ENCODE data around the gene SAE1.
A peak's percentile ranks its signal among the peaks of the same experiment; 100 is the strongest.

The SAE1 gene

DNA sequence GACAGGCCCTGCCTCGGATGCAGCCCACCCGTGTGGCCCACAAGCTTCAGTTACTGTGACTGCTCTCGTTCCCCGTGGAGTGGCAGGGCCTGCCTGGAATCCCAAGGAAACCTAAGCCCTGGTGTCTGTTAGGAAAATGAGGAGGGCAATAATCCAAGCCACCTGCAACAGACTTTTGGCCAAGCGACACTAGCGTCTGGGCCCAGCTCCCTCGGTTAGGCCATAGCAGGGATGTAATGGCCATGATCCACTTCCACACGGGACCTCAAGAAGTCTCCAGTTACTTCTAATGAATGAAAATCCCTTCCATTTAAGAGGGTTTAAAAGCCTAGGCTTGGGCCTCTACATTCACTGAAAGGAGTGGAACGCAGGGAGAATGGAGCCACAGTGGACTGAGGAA, 26.0 kb upstream of the SAE1 start:
- CTCF ChIA-PET: no interaction called here

DNA sequence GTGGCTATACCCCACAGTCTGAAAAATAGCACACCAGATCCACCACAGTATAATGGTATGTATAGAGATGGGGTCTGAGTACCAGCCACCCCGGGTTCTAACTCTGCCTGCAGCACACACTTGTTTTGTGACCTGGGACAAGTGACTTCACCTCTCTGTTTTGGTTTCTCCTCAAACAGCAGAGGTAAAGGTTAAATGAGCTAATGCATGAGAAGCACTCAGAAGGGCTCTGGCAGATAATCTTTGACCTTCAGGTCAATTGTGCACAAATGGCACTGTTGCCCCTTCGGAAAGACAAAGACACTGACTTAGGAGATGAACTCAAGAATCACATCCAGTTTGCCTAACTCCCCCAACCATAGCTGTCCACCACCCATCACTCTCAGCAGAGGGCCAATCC, 24.8 kb upstream of the SAE1 start:
- ChIA-PET POLR2A (interaction anchor here (0.6 kb wide), 1 partner anchor 318 kb away, joined by 3 read pairs; no protein-coding TSS in a partner anchor), CTCF (interaction anchor here (1.2 kb wide), 1 partner anchor 93 kb away, joined by 3 read pairs; no protein-coding TSS in a partner anchor)
- DNase-seq (ENCODE audit: extremely low spot score): no peak
- TF ChIP-seq FOXM1 (IDR thresholded peaks at IDR 0.05; ENCODE audit: borderline replicate concordance) (no peak), HDGF (IDR thresholded peaks at IDR 0.05; ENCODE audit: borderline replicate concordance) (no peak)

More for the DNA sequence above, 26.0 kb upstream of the SAE1 start:
- TF ChIP-seq FOXK2 (IDR thresholded peaks at IDR 0.05) (no peak), L3MBTL2 (conservative IDR thresholded peaks at IDR 0.05) (no peak), TARDBP (IDR thresholded peaks at IDR 0.05) (no peak), ZNF384 (IDR thresholded peaks at IDR 0.05) (no peak), BHLHE40 (IDR thresholded peaks at IDR 0.05; ENCODE audit: borderline replicate concordance) (no peak), SUZ12 (IDR thresholded peaks at IDR 0.05) (no peak), FOXM1 (IDR thresholded peaks at IDR 0.05; ENCODE audit: borderline replicate concordance) (no peak), HDGF (IDR thresholded peaks at IDR 0.05; ENCODE audit: borderline replicate concordance) (no peak), LEF1 (IDR thresholded peaks at IDR 0.05; ENCODE audit: borderline replicate concordance) (no peak), ARNT (IDR thresholded peaks at IDR 0.05) (no peak), CTBP1 (IDR thresholded peaks at IDR 0.05; ENCODE audit: borderline replicate concordance) (no peak), FOXA1 (IDR thresholded peaks at IDR 0.05) (no peak), ELF4 (IDR thresholded peaks at IDR 0.05) (no peak), NFRKB (IDR thresholded peaks at IDR 0.05) (no peak), SP1 (IDR thresholded peaks at IDR 0.05) (no peak)
- TF ChIP-seq, protein P1, sequence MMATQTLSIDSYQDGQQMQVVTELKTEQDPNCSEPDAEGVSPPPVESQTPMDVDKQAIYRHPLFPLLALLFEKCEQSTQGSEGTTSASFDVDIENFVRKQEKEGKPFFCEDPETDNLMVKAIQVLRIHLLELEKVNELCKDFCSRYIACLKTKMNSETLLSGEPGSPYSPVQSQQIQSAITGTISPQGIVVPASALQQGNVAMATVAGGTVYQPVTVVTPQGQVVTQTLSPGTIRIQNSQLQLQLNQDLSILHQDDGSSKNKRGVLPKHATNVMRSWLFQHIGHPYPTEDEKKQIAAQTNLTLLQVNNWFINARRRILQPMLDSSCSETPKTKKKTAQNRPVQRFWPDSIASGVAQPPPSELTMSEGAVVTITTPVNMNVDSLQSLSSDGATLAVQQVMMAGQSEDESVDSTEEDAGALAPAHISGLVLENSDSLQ (IDR thresholded peaks at IDR 0.05): no peak
- DNase-seq (ENCODE audit: extremely low spot score): no peak
- POLR2A ChIA-PET: interaction anchor here (1.1 kb wide), 1 partner anchor 8 kb away, joined by 8 read pairs; the partner anchor contains the start of gene ZC3H4

- POLR2A ChIA-PET: interaction anchor here (0.9 kb wide), 1 partner anchor 10 kb away, joined by 3 read pairs; no protein-coding TSS in a partner anchor
- CTCF ChIA-PET: interaction anchor here (1.2 kb wide), 1 partner anchor 94 kb away, joined by 3 read pairs; no protein-coding TSS in a partner anchor
- TF ChIP-seq NFRKB (IDR thresholded peaks at IDR 0.05) (no peak), BHLHE40 (IDR thresholded peaks at IDR 0.05; ENCODE audit: borderline replicate concordance) (no peak), SUZ12 (IDR thresholded peaks at IDR 0.05) (no peak), L3MBTL2 (conservative IDR thresholded peaks at IDR 0.05) (no peak), LEF1 (IDR thresholded peaks at IDR 0.05; ENCODE audit: borderline replicate concordance) (no peak), CTBP1 (IDR thresholded peaks at IDR 0.05; ENCODE audit: borderline replicate concordance) (no peak), ZNF384 (IDR thresholded peaks at IDR 0.05) (no peak), ARNT (IDR thresholded peaks at IDR 0.05) (no peak), FOXK2 (IDR thresholded peaks at IDR 0.05) (no peak)
- no peak for DNase-seq (ENCODE audit: extremely low spot score)
Measured at GRCh38 chr19:47106821-47107201, 23.8 kb upstream of the SAE1 start.

GRCh38 chr19:47107202-47107952, 23.3 kb upstream of the SAE1 start:
- no peak for DNase-seq (ENCODE audit: extremely low spot score)
- ChIA-PET POLR2A (interaction anchor here (0.9 kb wide), 1 partner anchor 11 kb away, joined by 3 read pairs; no protein-coding TSS in a partner anchor), CTCF (interaction anchor here (1.2 kb wide), 1 partner anchor 95 kb away, joined by 3 read pairs; no protein-coding TSS in a partner anchor)
- TF ChIP-seq SP1 (IDR thresholded peaks at IDR 0.05) (no peak), BHLHE40 (IDR thresholded peaks at IDR 0.05; ENCODE audit: borderline replicate concordance) (no peak), ARNT (IDR thresholded peaks at IDR 0.05) (no peak), FOXM1 (IDR thresholded peaks at IDR 0.05; ENCODE audit: borderline replicate concordance) (no peak), NFRKB (IDR thresholded peaks at IDR 0.05) (no peak), TARDBP (IDR thresholded peaks at IDR 0.05) (no peak), FOXK2 (IDR thresholded peaks at IDR 0.05) (no peak), ZNF384 (IDR thresholded peaks at IDR 0.05) (no peak), CTBP1 (IDR thresholded peaks at IDR 0.05; ENCODE audit: borderline replicate concordance) (no peak), HDGF (IDR thresholded peaks at IDR 0.05; ENCODE audit: borderline replicate concordance) (no peak), L3MBTL2 (conservative IDR thresholded peaks at IDR 0.05) (no peak), ELF4 (IDR thresholded peaks at IDR 0.05) (no peak), LEF1 (IDR thresholded peaks at IDR 0.05; ENCODE audit: borderline replicate concordance) (no peak)
- TF ChIP-seq, protein P1 (IDR thresholded peaks at IDR 0.05): no peak

DNA sequence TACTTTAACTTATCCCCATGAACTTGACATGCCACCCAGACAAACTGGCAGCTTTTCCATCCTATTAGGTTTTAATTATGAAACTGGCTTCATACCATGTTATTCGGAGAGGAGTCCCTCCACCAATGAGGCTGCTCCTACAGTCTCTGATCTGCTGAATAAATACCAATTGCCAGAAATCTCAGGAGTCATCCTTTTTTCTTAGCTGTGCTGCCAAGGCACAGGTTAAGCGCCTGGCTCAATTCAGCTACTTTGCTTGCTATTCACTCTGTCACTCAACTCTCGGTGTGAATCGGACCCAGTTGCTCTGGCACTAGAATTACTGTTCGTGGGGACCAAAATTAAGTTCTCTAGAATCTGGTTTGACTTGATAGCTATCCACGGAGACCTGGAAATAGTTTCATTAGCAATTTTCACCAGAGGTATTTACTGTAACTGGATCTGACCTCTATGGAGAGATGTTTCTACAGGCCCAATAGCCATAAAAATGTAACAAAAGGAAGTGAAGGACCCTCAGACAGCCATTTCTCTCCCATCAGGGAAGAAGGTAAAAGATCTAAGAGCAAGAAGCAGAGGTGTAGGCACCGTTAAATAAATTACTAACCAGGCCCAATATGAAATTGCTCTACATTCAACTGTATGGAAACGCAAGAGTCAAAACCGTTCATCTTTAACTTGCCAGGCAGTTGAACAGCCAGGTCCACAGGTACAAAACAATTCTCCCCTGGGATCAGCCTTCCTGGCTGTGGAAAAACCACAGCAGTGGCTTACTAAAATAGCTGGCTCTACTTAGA, 22.5 kb upstream of the SAE1 start:
- CTCF ChIA-PET: interaction anchor here (0.7 kb wide), 1 partner anchor 10 kb away, joined by 3 read pairs; no protein-coding TSS in a partner anchor
- no peak for DNase-seq (ENCODE audit: extremely low spot score)

More for the DNA sequence above, 22.5 kb upstream of the SAE1 start:
- TF ChIP-seq, protein P1 (IDR thresholded peaks at IDR 0.05): peak; percentile 15; the same call in 1 of the 2 replicates
- no peak for TF ChIP-seq SUZ12 (IDR thresholded peaks at IDR 0.05)
- POLR2A ChIA-PET: interaction anchor here (0.7 kb wide), 1 partner anchor 23 kb away, joined by 3 read pairs; no protein-coding TSS in a partner anchor
